Left renal cortex interstitium (tissue), 4 donors: Measurements from ENCODE around the gene NRAP. TPM values are rescaled to one million over a fixed set of nuclear protein-coding genes. Genes with fewer than 3 reads are reported as not detected.
A peak's percentile ranks its signal among the peaks of the same experiment; 100 is the strongest.

Experiments used
- DNase-seq, 4 donors: peaks; one replicate each; pipeline ENCODE4 v3.0.0-alpha.2; 2013; ENCODE audit warnings: low read depth in 4 of 4, low spot score in 2 of 4, missing footprints in 1 of 4
- polyA plus RNA-seq, 4 donors: library from polyadenylated mRNA; unstranded; fragments of 120-200 nt; gene quantifications; one replicate each; pipeline ENCODE4 v1.2.1, GENCODE V29; 2013; ENCODE audit not compliant: insufficient read length in 4 of 4

Gene NRAP, protein sequence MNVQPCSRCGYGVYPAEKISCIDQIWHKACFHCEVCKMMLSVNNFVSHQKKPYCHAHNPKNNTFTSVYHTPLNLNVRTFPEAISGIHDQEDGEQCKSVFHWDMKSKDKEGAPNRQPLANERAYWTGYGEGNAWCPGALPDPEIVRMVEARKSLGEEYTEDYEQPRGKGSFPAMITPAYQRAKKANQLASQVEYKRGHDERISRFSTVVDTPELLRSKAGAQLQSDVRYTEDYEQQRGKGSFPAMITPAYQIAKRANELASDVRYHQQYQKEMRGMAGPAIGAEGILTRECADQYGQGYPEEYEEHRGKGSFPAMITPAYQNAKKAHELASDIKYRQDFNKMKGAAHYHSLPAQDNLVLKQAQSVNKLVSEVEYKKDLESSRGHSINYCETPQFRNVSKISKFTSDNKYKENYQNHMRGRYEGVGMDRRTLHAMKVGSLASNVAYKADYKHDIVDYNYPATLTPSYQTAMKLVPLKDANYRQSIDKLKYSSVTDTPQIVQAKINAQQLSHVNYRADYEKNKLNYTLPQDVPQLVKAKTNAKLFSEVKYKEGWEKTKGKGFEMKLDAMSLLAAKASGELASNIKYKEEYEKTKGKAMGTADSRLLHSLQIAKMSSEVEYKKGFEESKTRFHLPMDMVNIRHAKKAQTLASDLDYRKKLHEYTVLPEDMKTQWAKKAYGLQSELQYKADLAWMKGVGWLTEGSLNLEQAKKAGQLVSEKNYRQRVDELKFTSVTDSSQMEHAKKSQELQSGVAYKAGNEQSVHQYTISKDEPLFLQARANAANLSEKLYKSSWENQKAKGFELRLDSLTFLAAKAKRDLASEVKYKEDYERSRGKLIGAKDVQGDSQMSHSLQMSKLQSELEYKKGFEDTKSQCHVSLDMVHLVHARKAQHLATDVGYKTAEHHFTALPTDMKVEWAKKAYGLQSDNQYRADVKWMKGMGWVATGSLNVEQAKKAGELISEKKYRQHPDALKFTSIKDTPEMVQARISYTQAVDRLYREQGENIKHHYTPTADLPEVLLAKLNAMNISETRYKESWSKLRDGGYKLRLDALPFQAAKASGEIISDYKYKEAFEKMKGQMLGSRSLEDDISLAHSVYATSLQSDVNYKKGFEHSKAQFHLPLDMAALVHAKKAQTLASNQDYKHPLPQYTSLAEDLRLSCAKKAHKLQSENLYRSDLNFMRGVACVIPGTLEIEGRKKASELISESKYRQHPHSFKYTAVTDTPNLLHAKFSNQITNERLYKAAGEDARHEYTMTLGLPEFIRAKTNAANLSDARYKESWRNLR (N-terminal part only)
- polyA plus RNA-seq: under 1 TPM in 2 of 4 donors, not detected in 2; 0.03 TPM

DNA sequence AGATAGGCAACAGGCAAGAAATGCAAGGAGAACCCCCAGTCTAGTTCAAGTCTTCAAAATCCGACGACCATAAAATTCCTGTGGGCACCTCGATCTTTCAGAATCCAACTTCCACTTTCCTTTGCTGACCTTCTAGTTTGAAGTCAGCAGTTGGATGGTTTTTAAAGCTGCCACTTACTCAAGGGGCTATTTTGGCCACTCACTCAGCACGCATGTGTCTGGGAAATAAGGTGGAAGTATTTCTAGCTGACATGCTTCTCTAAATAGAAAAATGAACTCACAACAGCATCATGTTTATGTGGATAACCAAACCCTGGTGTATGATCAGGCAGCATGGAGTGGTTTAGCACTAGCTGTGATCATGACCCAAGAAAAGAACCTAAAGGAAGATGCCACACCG lies at the start of gene NRAP:
Gene NRAP, minus strand, starts transcription at position 134 of the 400 bp plus-strand sequence. CDS start 159 bp downstream, outside the sequence.
- no peak for DNase-seq

DNA sequence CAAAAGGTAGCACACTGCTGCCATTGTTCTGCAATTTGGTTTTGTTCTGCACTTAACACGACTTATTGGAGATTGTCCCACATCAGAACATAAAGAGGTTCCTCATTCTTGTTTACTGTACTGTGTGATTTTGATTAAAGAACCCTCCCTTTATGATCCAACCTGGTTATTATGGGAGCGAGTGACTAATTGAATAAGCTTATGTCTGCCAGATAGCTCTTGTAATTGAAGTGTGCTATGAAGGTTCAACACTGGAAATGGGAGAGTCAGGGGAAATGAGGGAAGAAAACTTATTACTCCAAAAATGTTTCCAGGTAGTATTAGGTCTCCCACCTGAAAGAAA lies 49.8 kb upstream of the NRAP start:
- no peak for DNase-seq

DNA sequence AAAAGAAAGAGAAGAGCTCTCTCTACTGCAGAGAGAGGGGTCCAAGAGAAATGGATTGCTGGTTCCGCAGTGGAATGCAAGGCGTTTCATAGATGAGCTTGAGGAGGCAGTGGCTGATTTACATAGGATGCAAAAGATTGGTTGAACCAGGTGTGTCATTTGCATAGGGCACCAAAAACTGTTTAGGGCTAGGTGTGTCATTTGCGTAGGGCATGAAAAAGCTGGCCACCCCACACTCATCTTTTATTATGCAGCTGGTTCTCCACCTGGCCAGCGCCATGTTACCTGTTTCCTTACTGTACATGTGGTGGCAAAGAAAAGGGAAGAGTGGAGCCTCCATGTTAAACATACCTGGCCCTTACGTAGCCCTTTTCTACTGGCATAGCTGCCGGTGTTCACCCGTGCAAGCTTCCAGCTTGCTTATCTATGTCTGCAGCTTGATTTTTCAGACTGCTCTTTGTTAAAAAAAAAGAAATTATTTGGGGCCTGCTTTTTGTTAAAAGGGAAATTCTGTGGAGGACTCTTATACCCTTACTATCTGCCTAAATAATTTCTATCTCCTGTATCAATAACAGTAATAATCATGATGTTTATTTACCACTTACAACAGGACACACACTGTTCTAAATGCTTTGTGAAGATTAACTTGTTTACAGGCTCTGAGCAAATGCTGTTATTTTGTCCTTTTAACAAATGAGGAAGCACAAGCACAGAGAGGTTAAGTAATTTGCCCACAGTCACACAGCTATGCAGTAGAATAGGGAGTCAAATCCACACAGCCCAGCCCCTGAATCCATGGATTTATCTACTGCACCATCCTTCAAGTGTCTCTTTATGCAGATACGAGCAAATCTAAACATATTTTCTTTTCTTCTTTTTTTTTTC lies 49.2 kb upstream of the NRAP start:
- DNase-seq: no peak

DNA sequence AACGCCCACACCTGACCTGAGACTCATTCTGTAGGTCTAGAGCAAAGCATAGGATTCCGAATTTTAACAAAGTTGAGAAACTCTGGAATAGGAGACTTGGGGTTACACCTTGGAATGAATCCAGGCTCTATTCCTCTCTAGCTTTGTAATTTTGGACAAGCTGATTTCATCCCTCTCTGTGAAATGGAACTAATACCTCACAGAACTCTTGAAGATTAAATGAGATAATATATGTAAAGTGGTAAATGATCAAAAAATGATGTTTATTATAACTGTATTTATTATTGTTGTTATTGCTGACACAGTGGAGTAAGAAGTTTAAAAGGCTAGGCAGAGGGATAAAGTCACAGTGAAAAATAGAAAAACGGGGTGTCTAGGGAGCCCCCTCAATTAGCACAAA lies 48.2 kb upstream of the NRAP start:
- DNase-seq: no peak

DNA sequence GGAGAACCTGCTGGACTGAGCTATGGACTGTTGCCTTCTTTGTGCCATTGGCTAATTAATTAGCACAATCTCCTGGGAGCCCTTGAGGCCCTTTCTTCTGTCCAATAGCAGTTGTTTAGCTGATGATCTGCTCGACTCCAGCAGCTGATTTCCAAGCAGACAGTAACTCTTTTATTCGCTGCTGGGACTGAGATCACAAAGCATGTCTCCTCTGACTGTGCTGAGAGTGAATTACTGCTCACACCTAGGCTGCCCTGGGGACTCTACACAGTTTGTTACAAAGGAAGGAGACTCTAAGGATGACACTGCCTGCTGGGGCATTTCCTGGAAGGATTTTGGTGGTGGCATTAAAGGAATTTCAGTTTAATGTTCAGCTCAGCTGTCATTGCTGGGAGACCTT lies 47.3 kb upstream of the NRAP start:
- no peak for DNase-seq

DNA sequence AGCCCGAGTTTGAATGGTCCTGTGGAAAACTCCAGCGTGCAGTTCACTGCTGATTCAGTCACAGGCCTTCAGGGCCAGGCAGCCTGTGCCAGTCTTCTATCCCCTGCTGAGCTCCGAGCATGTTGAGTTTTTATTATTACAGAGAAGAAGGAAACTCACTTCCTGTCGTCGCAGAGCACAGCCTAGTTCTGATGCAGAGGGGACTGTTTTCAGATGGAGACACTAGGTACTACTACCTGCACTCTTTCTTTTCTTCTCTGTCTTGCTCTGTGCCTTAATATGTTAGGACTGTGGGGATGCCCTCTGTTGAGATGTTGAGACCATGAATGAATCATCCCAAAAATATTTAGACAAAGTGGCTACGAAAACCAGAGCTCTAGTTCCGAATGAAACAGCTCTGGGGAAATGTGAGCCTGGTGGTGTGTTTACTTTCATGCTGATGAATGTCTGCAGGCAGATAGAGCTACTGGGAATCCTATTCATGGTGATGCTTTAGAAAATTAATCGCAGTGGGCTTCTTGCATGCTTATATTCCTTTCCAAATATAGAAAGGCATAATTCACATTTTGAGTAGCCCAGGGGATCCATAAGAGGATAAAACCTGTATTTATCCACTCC lies 45.5 kb upstream of the NRAP start:
- no peak for DNase-seq

DNA sequence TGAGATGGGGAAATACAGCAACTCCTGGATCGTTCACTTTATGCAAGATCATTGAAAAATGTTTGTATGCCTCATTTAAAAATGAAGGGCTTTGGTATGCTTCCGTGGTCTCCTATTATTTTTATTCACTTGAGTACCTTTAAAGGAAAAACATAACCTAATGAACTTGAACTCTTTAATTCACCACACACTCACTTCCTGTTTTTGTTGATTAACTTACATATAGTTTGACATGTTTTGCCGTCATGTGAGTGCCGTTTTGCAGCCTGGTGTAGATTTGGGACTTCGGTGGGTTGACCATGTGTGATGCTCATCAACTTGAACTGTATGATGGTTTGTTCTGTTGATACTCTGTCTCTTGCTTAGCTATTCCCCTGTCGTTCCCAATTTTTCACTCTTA lies 44.8 kb upstream of the NRAP start:
- DNase-seq: no peak

DNA sequence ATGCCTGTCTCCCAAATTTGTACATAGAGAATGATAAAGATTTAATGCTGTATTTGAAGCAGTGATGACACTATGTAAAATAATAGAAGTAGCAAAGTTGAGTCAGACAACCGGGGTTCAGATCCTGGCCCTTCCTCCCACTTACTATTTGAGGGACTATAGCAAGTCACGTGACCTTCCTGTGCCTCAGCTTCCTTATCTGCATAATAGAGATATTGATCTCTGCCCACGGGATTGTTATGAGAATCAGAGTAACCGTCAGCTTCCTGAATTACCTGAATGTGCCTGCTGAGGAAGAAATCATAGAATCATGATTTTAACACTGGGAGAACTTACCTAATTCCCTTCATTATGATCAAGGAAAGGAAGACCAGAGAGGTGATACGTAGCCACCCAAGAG lies 42.8 kb upstream of the NRAP start:
- no peak for DNase-seq

DNA sequence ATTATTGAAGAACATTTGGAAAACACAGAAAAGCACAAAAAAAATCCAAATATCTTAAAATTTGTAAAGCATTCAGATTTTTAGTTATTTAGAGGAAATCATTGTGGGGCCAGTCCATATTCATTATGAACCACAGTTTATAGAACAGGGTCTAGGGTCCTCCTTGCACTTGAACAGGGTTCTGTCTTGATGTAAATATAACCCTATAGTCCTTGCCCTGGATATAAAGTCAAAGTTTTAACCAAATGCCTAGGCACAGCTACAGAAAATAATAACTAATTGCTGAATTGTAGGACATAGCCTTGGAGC lies 41.5 kb upstream of the NRAP start:
- DNase-seq: no peak

DNA sequence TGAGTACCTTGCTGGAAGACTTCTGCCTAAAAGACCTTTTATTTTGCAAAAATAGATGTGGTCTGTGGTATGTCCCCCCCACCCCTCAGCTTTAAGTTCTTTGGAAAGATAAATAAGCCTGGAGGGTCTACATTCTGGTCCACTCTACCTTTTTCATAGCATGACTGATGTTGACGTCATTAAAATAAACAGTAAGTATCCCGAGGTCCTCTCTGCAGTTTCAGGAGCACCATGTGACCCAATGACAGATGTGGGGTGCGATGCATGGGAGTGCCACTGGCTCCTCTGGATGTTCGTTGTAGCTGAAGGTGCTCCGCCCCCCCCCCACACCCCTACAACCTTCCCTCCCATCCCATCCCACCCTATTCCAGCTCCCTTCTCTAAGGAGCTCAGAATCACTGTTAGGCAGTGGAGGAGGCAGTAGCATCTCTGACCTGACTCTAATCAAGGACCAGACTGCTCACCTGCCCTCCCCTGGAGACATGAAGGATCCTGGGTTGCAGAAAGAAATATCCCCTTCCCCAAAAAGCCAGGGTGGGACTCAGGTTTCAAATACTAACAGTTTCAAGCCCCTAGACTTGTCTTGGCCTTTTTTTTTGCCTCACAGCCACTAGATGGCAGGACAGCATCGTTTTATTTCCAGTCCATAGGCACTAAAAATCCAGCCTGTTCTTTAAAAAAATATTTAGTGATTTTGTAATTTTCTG lies 40.9 kb upstream of the NRAP start:
- peak in 1 of 4 donors; percentile 45 for DNase-seq

DNA sequence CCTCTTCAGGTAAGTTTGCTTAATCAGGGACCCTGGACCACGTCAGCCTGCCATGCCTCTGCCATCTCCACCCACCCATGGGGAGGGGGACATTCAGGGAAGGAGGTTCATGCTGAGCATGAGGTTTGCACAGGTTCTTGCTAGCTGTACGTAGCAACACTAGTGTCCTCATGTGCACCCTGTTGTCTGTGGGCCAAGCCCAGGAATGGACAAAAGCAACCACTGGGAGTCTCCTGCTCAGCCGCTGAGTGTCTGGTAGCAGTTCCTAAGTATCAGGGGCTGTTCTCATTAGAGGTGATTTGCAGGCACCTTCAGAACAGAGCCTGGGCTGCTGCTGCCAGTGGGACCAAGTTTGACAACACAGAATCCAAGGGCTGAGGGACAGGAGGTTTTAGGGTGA lies 33.8 kb upstream of the NRAP start:
- DNase-seq: no peak

DNA sequence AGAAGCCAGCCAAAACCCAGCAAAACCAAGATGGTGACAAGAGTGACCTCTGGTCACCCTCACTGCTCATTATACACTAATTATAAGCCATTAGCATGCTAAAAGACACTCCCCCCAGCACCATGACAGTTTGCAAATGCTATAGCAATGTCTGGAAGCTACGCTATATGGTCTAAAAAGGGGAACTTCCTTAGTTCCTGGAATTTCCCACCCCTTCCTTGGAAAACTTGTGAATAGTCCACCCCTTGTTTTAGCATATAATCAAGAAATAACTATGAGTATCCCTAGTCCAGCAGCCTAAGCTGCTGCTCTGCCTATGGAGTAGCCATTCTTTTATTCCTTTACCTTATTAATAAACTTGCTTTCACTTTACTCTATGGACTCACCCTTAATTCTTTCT lies 31.9 kb upstream of the NRAP start:
- no peak for DNase-seq

DNA sequence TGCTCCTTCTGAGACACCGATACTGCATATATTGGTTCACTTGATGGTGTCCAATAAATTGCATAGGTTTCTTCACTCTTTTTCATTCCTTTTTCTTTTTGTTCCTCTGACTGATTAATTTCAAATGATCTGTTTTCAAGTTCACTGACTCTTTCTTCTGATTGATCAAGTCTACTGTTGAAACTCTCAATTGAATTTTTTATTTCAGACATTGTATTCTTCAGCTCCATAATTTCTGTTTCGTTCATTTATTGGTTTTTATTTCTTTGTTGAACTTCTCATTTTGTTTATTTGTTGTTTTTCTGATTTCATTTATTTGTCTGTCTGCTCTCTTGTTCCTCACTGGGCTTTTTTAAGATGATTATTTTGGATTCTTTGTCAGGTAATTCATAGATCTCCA lies 29.5 kb upstream of the NRAP start:
- DNase-seq: no peak

DNA sequence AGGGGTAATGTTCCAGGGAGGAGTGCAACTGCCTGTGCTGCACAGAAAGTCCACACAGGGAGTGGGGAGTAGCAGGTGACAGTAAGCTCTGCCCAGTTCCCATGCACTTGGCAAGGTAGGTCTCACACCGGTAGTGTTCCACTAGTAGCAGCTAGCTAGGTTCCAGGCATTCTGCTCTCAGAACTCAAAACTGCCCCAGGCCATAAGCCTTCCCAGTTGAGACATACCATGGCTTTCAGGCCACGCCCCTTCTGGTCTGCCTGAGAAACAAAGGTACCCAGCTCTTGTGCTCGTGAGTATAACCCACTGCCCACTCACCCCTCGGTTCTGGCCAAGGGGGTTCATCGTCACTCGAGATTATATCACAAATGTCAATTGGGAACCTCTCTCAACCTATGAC lies 28.4 kb upstream of the NRAP start:
- no peak for DNase-seq

DNA sequence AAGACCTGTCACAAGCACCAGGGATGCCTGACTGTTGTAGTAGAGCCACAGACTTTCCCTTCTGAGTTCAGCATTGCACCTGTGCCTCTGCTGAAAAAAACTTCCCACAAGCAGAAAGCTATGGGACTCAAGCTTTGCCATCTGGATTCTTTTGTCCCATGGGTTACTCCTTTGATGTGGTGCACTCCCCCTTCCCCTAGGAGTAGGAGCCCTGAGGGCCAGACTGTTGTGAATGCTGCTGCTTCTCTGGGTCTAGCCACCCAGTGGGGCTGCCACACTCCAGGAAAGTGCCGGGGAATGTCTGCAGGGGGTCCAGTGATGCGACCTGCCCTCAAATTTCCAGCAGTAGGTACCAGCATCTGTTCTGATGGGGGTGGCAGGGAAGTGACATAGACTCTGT lies 27.5 kb upstream of the NRAP start:
- DNase-seq: no peak

DNA sequence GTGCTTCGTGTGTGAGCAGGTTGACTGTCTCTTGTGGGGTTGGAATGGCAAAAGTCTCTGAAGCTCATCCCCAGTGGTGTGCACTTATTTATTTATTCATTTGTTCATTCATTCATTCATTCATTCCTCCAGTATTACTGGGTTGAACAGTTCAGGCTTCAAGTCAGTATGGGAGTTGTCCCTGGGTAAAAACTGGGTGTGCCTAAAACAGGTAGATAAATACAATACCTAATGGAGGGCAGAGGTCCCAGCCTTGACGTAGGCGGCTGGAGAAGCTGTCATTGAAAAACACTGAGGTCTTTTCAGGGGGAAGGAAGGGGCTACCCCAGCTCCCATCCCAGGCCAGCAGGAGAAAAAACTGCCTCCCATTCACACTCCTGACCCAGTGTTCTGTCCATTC lies 26.9 kb upstream of the NRAP start:
- no peak for DNase-seq

DNA sequence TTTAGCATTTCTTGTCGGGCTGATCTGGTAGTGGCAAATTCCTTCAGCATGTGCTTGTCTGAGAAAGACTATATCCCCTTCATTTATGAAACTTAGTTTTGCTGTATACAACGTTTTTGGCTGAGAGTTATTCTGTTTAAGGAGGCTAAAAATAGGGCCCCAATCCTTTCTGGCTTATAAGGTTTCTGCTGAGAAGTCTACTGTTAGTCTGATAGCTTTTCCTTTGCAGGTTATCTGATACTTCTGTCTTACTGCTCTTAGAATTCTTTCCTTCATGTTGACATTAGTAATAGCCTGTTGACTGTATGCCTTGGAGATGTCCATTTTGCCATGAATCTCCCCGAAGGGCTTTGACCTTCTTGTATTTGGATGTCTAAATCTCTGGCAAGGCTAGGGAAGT lies 25.7 kb upstream of the NRAP start:
- DNase-seq: no peak

DNA sequence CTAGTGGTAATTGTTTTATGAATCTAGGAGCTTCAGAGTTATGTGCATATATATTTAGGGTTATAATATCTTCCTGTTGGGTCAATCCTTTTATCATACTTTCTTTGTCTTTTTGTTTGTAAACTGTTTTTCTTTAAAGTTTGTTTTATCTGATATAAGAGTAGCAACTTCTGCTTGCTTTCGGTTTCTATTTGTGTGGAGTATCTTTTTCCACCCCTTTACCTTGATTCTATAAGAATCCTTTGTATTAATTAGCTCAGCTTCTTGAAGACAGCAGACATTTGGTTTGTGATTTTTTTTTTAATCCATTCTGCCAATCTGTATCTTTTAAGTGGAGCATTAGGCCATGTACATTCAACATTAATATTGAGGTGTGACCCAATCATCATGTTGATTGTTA lies 25.2 kb upstream of the NRAP start:
- no peak for DNase-seq

DNA sequence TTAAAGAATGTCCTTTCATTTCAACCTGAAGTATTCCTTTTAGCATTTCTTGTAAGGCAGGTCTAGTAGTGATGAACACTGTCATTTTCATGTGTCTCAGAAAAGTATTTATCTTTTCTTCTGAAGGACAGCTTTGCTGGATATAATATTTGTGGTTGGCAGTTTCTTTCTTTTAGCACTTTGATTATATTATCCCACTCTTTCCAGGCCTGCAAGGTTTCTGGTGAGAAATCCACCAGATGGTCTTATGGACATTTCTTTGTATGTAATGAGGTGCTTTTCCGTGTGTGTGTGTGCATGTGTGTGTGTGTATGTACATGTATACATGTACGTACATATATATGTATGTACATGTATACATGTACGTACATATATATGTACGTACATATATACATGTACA lies 23.2 kb upstream of the NRAP start:
- DNase-seq: no peak
